PC-3 (cell line): ENCODE measurements around the gene CBS.
"Not testable (repeated sequence)": the region's sequence is repeated elsewhere in the genome, so short reads cannot be mapped to it uniquely, and the experiment has no call there.

Source experiments
- EZH2phosphoT487 ChIP-seq: fragments of 300-600 bp; sonication (generic); IDR thresholded peaks from 2 replicates; pipeline ENCODE4 v1.6.1; 2018; ENCODE audit warnings: mild to moderate bottlenecking, antibody characterized with exemption, low read length, borderline replicate concordance
- TF ChIP-seq, protein P1 (sequence below): fragments of 300-600 bp; sonication (generic); conservative IDR thresholded peaks from 2 replicates; pipeline ENCODE4 v1.5.1; 2017; ENCODE audit warnings: antibody characterized with exemption, low read depth, mild to moderate bottlenecking, low read length

DNA sequence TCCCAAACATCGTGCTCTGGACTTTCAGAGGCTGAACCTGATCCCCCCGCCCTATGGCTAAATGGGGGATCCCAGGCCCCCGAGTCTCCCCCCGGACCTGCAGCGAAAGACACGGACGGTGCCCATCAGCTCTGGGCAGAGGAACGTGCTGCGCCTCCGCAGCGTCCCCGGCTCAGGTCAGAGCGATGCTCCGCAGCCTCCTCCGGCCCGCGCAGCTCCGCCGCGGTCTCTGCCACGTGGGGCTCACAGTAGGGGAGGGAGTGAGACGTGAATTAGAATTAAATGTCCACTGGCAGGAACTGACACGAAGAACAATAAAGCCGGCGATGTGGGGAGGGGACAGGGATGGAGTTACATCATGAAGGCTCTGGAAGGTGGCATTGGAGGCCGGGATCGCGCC, 1.0 kb upstream of the CBS start:
- TF ChIP-seq, protein P1, sequence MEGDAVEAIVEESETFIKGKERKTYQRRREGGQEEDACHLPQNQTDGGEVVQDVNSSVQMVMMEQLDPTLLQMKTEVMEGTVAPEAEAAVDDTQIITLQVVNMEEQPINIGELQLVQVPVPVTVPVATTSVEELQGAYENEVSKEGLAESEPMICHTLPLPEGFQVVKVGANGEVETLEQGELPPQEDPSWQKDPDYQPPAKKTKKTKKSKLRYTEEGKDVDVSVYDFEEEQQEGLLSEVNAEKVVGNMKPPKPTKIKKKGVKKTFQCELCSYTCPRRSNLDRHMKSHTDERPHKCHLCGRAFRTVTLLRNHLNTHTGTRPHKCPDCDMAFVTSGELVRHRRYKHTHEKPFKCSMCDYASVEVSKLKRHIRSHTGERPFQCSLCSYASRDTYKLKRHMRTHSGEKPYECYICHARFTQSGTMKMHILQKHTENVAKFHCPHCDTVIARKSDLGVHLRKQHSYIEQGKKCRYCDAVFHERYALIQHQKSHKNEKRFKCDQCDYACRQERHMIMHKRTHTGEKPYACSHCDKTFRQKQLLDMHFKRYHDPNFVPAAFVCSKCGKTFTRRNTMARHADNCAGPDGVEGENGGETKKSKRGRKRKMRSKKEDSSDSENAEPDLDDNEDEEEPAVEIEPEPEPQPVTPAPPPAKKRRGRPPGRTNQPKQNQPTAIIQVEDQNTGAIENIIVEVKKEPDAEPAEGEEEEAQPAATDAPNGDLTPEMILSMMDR: not testable (repeated sequence)
- not testable (repeated sequence) for TF ChIP-seq EZH2phosphoT487
